ENCODE measurements around the gene OR7D4.
"Not testable (repeated sequence)": the region's sequence is repeated elsewhere in the genome, so short reads cannot be mapped to it uniquely, and the experiment has no call there.

The OR7D4 gene

GRCh38 chr19:9219489-9219888 lies at the start of gene OR7D4:
Gene OR7D4, minus strand, starts transcription at chr19:9219589. Its CDS starts 4,752 bp downstream, at chr19:9214837.
- no peak for DNase-seq

GRCh38 chr19:9251236-9251635 lies 31.8 kb upstream of the OR7D4 start:
- DNase-seq: no peak

GRCh38 chr19:9250630-9251029 lies 31.2 kb upstream of the OR7D4 start, which contains the start of gene OR7E24:
Gene OR7E24, plus strand, starts transcription at chr19:9250930. Its CDS starts 114 bp downstream, at chr19:9251044.
- no peak for DNase-seq

- DNase-seq: peak; percentile 70
Measured at GRCh38 chr19:9205501-9206113, 13.8 kb downstream of the OR7D4 start.

GRCh38 chr19:9198044-9198443 lies 21.3 kb downstream of the OR7D4 start:
- not testable (repeated sequence) for DNase-seq

- DNase-seq: no peak
Measured at GRCh38 chr19:9189535-9189934, 29.9 kb downstream of the OR7D4 start.

- DNase-seq: no peak
Measured at GRCh38 chr19:9187191-9187590, 32.2 kb downstream of the OR7D4 start.

GRCh38 chr19:9183000-9183399 lies 36.4 kb downstream of the OR7D4 start:
- DNase-seq: no peak

- DNase-seq: no peak
Measured at GRCh38 chr19:9178901-9179300, 40.5 kb downstream of the OR7D4 start, which contains the start of gene OR7D2. Gene OR7D2, plus strand, starts transcription at chr19:9178979. Its CDS starts 6,803 bp downstream, at chr19:9185782.

- no peak for DNase-seq
Measured at GRCh38 chr19:9175326-9175725, 44.1 kb downstream of the OR7D4 start.

- no peak for DNase-seq
Measured at GRCh38 chr19:9171393-9171991, 47.9 kb downstream of the OR7D4 start.

GRCh38 chr19:9166846-9167245 lies 52.5 kb downstream of the OR7D4 start:
- DNase-seq: no peak

- DNase-seq: no peak
Measured at GRCh38 chr19:9165261-9165660, 54.1 kb downstream of the OR7D4 start.

- no peak for DNase-seq
Measured at GRCh38 chr19:9161427-9161826, 58.0 kb downstream of the OR7D4 start.

All from RPMI8226 (cell line).